HepG2 (cell line): Measurements from ENCODE around the gene HSD3B7. TPM values are rescaled to one million over a fixed set of nuclear protein-coding genes. Genes with fewer than 3 reads are reported as not detected.

Experiments
- AGO1 ChIP-seq: fragments of 200-400 bp; formaldehyde crosslinking; IDR thresholded peaks from 2 replicates; pipeline ENCODE4 v1.6.1; 2017; ENCODE audit warnings: mild to moderate bottlenecking, low read depth, low read length, moderate library complexity; ENCODE audit not compliant: poor library complexity, severe bottlenecking
- ARID3A ChIP-seq: IDR thresholded peaks from 2 replicates; pipeline ENCODE4 v1.6.1; 2012; ENCODE audit warnings: low read depth, low read length, improper control_type of control experiment
- BCL3 ChIP-seq: sonication (generic); formaldehyde crosslinking; IDR thresholded peaks from 2 replicates; pipeline ENCODE4 v1.5.1; 2020; ENCODE audit warnings: mild to moderate bottlenecking, missing genetic modification reagents, moderate library complexity
- CC2D1A ChIP-seq: sonication (generic); formaldehyde crosslinking; IDR thresholded peaks from 2 replicates; pipeline ENCODE4 v1.8.1; 2023; ENCODE audit warnings: mild to moderate bottlenecking, missing genetic modification reagents
- MIER2 ChIP-seq: IDR thresholded peaks from 2 replicates; pipeline ENCODE4 v1.6.1; 2016; ENCODE audit warnings: missing biosample characterization, missing genetic modification reagents
- MZF1 ChIP-seq: sonication (generic); formaldehyde crosslinking; IDR thresholded peaks from 2 replicates; pipeline ENCODE4 v1.8.1; 2023; ENCODE audit warnings: mild to moderate bottlenecking, missing genetic modification reagents, borderline replicate concordance
- NR2F1 ChIP-seq, 2 experiments: fragments of 450-650 bp in 1 of 2; formaldehyde crosslinking in 1 of 2; IDR thresholded peaks; 2 replicates each; pipeline versions ENCODE4 v1.5.0 to v1.6.1; 2016 to 2020; ENCODE audit warnings: mild to moderate bottlenecking in 1 of 2, missing compliant biosample characterization in 1 of 2, missing genetic modification reagents in 1 of 2, moderate library complexity in 1 of 2
- POLR2G ChIP-seq: fragments of 200-400 bp; formaldehyde crosslinking; IDR thresholded peaks from 2 replicates; pipeline ENCODE4 v1.6.1; 2018; ENCODE audit warnings: mild to moderate bottlenecking, low read depth, low read length, moderate library complexity
- PPARG ChIP-seq: conservative IDR thresholded peaks from 2 replicates; pipeline ENCODE4 v1.6.1; 2016; ENCODE audit warnings: missing biosample characterization, missing genetic modification reagents
- RBFOX2 ChIP-seq: fragments of 200-400 bp; formaldehyde crosslinking; IDR thresholded peaks from 2 replicates; pipeline ENCODE4 v1.6.1; 2017; ENCODE audit warnings: low read depth, mild to moderate bottlenecking, low read length
- RFXANK ChIP-seq: IDR thresholded peaks from 2 replicates; pipeline ENCODE4 v1.6.1; 2016
- RNF219 ChIP-seq: sonication (generic); formaldehyde crosslinking; IDR thresholded peaks from 2 replicates; pipeline ENCODE4 v1.5.0; 2020; ENCODE audit warnings: mild to moderate bottlenecking, missing genetic modification reagents
- SRSF4 ChIP-seq: fragments of 200-400 bp; formaldehyde crosslinking; IDR thresholded peaks from one replicate; pipeline ENCODE4 v1.6.1; 2018; ENCODE audit warnings: mild to moderate bottlenecking, low read depth, low read length, moderate library complexity; ENCODE audit not compliant: poor library complexity, severe bottlenecking
- TCF7 ChIP-seq: sonication (generic); IDR thresholded peaks from 2 replicates; pipeline ENCODE4 v1.6.1; 2016; ENCODE audit warnings: antibody characterized with exemption, low read depth
- YY1 ChIP-seq: IDR thresholded peaks from 2 replicates; pipeline ENCODE4 v1.6.1; 2011; ENCODE audit warnings: low read length, low read depth, moderate library complexity, mild to moderate bottlenecking; ENCODE audit not compliant: insufficient read depth, insufficient replicate concordance
- ZBTB49 ChIP-seq: sonication (generic); formaldehyde crosslinking; IDR thresholded peaks from 2 replicates; pipeline ENCODE4 v1.4.0; 2020; ENCODE audit warnings: missing genetic modification reagents, borderline replicate concordance
- ZNF333 ChIP-seq: sonication (generic); formaldehyde crosslinking; IDR thresholded peaks from 2 replicates; pipeline ENCODE4 v1.4.0; 2020; ENCODE audit warnings: mild to moderate bottlenecking, missing genetic modification reagents, borderline replicate concordance
- ZNF350 ChIP-seq: sonication (generic); formaldehyde crosslinking; IDR thresholded peaks from 2 replicates; pipeline ENCODE4 v1.4.0; 2020; ENCODE audit warnings: mild to moderate bottlenecking, low read depth, missing genetic modification reagents, borderline replicate concordance
- ZNF451 ChIP-seq: sonication (generic); formaldehyde crosslinking; IDR thresholded peaks from 2 replicates; pipeline ENCODE4 v1.5.0; 2020; ENCODE audit warnings: mild to moderate bottlenecking, missing genetic modification reagents
- ZNF83 ChIP-seq: sonication (generic); formaldehyde crosslinking; IDR thresholded peaks from 2 replicates; pipeline ENCODE4 v1.4.0; 2020; ENCODE audit warnings: missing genetic modification reagents, mild to moderate bottlenecking, borderline replicate concordance
- ZNF839 ChIP-seq: sonication (generic); formaldehyde crosslinking; IDR thresholded peaks from 2 replicates; pipeline ENCODE4 v1.4.0; 2020; ENCODE audit warnings: missing genetic modification reagents, mild to moderate bottlenecking, borderline replicate concordance
- polyA plus RNA-seq, 8 experiments: library from polyadenylated mRNA; depleted of rRNA in 3 of 8; stranded (reverse) in 7 of 8; unstranded in 1 of 8; fragments of >200 nt; fragmentation: Illumina TruSeq in 4 of 8; extraction: Trizol in 4 of 8; gene quantifications; 2 replicates each; pipeline versions ENCODE4 v1.2.1 to v1.2.3, GENCODE V29; 2011 to 2016; ENCODE audit warnings: low read depth in 4 of 8, missing spikeins in 1 of 8, mixed read lengths in 1 of 8; ENCODE audit not compliant: insufficient read depth in 1 of 8
- total RNA-seq, 5 experiments: library from RNA; depleted of rRNA; stranded (reverse); fragments of >200 nt; fragmentation: Illumina TruSeq; extraction: Trizol; gene quantifications; 2 replicates each; pipeline ENCODE4 v1.2.3, GENCODE V29; 2016; ENCODE audit warnings: low read depth in 1 of 5

The HSD3B7 gene
- total and polyA plus RNA-seq, 2 of the 13 experiments (the other 11 are each of a cell fraction or from before 2014, with no cell fraction given): 32.9 to 69.7 TPM

- TF ChIP-seq ZNF350 (CRISPR knock-in tag) (peak; percentile 39; the same call in 1 of the 2 replicates), RFXANK (CRISPR knock-in tag) (0 out of 2 replicates have a peak, but pooled peaks have one; percentile 41), ZNF333 (CRISPR knock-in tag) (peak; percentile 64; the same call in 1 of the 2 replicates), ZNF83 (CRISPR knock-in tag) (peak; percentile 83; the same call in 1 of the 2 replicates), TCF7 (no peak), NR2F1 (CRISPR knock-in tag; IDR thresholded peaks at IDR 0.05) (no peak), POLR2G (peak; percentile 85), PPARG (CRISPR knock-in tag) (0 out of 2 replicates have a peak, but pooled peaks have one; percentile 29), ZNF839 (CRISPR knock-in tag) (no peak), CC2D1A (CRISPR knock-in tag) (0 out of 2 replicates have a peak, but pooled peaks have one; percentile 63), ZBTB49 (peak; percentile 45; the same call in 1 of the 2 replicates), SRSF4 (no peak), ZNF451 (CRISPR knock-in tag) (no peak), AGO1 (peak; percentile 87), RBFOX2 (peak; percentile 77), YY1 (peak; percentile 63), RNF219 (CRISPR knock-in tag) (no peak), BCL3 (peak; percentile 31), MZF1 (no peak), ARID3A (no peak), MIER2 (peak; percentile 66)
Observed at GRCh38 chr16:30984669-30985400, at the start of gene HSD3B7 (continued).
